Thyroid gland (tissue), 4 donors: ENCODE measurements around the gene SLC4A8.

Source experiments
- CTCF ChIP-seq, 6 experiments: fragments of 200-600 bp in 3 of 6; fragments of 450-650 bp in 3 of 6; sonication (generic) in 3 of 6; IDR thresholded peaks; one replicate each; pipeline ENCODE4 v1.5.1; 2016 to 2019; ENCODE audit warnings: antibody characterized with exemption in 6 of 6, mild to moderate bottlenecking in 2 of 6, inconsistent platforms in 1 of 6, moderate library complexity in 1 of 6
- POLR2A ChIP-seq, 2 donors: fragments of 450-650 bp; IDR thresholded peaks; one replicate each; pipeline ENCODE4 v1.6.1; 2017; ENCODE audit warnings: antibody characterized with exemption in 2 of 2, mild to moderate bottlenecking in 2 of 2, moderate library complexity in 1 of 2

GRCh38 chr12:51538149-51538548 lies 113.5 kb downstream of the SLC4A8 start:
- TF ChIP-seq CTCF (IDR thresholded peaks at IDR 0.05), result no peak
- TF ChIP-seq POLR2A (IDR thresholded peaks at IDR 0.05), result no peak
